CD4-positive, alpha-beta T cell treated with Interleukin-12 subunit alpha and Interleukin-12 subunit beta, for 1 hour (primary cell): ENCODE measurements around the gene ELOB.

Source experiments
- DNase-seq: peaks from one replicate; pipeline ENCODE4 v3.0.0-alpha.2; 2020

The ELOB gene

DNA sequence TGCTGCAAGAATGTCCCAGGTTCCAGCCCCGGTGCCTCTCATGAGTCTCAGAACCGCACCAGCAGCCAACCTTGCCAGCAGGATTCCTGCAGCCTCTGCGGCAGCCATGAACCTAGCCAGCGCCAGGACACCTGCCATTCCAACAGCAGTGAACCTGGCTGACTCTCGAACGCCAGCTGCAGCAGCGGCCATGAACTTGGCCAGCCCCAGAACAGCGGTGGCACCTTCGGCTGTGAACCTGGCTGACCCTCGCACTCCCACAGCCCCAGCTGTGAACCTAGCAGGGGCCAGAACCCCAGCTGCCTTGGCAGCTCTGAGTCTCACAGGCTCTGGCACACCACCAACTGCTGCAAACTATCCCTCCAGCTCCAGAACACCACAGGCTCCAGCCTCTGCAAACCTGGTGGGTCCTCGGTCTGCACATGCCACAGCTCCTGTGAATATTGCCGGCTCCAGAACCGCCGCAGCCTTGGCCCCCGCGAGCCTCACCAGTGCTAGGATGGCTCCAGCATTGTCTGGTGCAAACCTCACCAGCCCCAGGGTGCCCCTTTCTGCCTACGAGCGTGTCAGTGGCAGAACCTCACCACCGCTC is 9.8 kb downstream of the ELOB start:
- no peak for DNase-seq

GRCh38 chr16:2766430-2767139 is 10.5 kb downstream of the ELOB start:
- DNase-seq: no peak

GRCh38 chr16:2765462-2766404 is 11.3 kb downstream of the ELOB start:
- DNase-seq: no peak

DNA sequence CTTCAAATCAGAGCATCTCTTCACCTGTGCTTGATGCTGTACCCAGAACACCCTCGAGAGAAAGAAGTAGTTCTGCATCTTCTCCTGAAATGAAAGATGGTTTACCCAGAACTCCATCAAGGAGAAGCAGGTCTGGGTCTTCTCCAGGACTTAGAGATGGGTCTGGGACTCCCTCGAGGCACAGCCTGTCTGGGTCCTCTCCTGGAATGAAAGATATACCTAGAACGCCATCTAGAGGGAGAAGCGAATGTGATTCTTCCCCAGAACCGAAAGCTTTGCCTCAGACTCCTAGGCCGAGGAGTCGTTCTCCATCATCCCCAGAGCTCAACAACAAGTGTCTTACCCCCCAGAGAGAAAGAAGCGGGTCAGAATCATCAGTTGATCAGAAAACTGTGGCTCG is 12.4 kb downstream of the ELOB start:
- no peak for DNase-seq

GRCh38 chr16:2763173-2763572 is 13.9 kb downstream of the ELOB start:
- no peak for DNase-seq

DNA sequence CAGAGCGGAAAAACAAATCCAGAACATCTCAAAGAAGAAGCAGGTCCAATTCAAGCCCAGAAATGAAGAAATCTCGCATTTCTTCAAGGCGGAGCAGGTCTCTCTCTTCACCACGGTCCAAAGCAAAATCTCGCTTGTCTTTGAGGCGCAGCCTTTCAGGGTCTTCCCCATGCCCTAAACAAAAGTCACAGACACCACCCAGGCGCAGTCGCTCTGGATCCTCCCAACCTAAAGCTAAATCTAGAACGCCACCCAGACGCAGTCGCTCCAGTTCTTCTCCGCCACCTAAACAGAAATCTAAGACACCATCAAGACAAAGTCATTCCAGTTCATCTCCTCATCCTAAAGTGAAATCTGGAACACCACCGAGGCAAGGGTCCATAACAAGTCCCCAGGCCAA is 14.4 kb downstream of the ELOB start:
- no peak for DNase-seq

- no peak for DNase-seq
These were observed 15.0 kb downstream of the ELOB start for GRCh38 chr16:2761886-2762583.

DNA sequence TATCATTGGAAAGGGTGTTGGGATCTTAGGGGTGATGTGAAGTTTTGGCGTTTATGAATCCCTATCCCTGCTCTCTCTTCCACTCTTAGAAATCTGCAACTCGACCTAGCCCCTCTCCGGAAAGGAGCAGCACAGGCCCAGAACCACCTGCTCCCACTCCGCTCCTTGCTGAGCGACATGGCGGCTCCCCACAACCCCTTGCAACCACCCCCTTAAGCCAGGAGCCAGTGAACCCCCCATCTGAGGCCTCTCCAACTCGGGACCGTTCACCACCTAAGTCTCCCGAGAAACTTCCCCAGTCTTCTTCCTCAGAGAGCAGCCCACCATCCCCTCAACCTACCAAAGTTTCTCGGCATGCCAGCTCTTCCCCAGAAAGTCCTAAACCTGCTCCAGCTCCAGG is 15.6 kb downstream of the ELOB start:
- DNase-seq: no peak

DNA sequence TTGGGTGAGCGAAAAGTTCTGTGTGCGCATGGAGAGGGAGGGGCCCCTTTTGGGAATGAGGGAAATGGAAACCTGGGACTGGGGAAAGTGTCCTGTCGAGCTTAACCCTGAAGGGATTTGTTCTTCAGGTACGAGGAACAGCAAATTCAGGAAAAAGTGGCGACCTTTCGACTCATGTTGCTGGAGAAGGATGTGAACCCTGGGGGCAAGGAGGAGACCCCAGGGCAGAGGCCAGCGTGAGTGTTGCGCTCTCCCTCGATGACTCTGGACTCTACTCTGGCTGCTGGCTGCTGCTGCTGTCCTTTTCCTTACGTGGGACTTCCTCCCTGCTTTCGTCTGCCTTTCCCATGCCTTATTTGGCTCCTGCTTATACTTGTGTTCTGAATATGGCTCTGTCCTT is 19.7 kb downstream of the ELOB start:
- no peak for DNase-seq

- DNase-seq: no peak
These were observed 20.6 kb downstream of the ELOB start for GRCh38 chr16:2756288-2757015.

DNA sequence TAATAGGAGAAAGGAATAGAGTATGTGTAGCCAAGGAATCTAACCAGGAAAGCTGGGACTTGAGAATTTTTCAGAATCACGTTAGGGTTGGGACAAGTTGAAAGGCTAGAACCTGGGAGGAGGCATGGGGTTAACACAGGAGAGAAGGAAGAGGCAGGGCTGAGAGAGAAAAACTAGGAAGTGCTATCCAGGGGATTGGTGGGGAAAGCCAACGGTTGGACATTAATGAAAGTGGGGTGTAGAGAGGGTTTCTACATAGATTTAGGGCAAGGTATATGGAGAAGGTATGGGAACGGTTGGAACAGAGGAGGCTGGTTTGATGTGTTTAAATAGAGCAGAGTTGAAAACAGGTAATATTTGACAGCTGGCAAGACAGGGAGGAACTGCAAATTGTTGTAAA is 21.9 kb downstream of the ELOB start:
- DNase-seq: no peak

DNA sequence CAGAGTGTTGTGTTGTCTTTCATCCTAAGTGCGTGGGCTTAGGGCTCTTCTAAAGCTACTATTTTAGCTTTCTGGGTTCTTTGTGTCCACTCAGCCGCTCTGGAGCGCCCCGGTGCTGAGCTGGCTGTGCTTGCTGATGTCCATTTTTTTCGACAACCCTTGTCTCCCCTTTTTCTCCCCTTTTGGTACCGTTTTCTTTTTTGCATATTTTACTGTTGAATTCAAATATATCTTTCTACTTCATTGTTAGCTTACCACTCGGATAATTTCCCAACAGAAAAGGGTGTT is 23.4 kb downstream of the ELOB start:
- DNase-seq: no peak

GRCh38 chr16:2752850-2753732 is 24.0 kb downstream of the ELOB start:
- peak; percentile 74 for DNase-seq

DNA sequence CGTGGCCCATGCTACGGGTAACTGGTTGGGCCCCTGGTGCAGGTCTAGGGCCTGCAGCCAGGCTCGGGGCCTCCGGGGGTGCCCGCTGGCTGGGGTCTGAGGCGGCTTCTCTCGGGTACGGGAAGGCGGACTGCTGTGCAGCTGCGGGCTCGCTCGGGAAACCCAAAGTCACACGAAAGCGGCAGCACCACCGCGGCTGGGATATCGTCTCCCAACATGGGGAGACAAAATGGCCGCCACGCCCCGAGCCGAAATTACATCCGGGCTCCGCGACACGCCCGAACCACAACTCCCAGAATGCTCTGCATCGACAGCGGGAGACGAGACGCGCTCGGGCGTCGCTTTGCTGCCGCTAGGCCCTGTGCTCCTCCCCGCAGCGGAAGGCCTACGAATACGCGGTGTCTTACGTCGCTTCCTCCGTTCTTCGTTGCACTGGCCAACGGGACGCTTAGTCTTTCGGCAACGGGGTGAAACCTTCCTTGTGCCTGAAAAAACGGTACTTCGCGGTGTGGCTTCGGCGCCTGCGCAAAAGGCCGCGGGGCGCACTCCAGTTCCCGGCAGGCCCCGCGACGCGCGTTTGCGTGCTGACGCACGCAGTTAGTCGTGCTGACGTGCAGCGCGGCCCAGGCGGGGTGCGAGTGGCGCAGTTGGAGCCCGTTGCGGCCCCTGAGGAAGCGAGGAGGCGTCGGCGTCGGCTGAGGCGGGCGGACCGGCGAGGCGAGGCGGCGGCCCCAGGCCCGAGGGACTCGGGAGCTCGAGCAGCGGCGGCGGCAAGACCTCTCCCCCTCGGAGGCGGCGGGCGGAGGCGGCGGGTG is 24.8 kb downstream of the ELOB start, which contains the start of gene SRRM2:
SRRM2 (plus strand) TSS at position 604 of the 815 bp plus-strand sequence. CDS start 3,727 bp downstream, outside the sequence.
- peak; percentile 96 for DNase-seq

GRCh38 chr16:2751577-2752034 is 25.5 kb downstream of the ELOB start:
- no peak for DNase-seq

- no peak for DNase-seq
These were observed 27.1 kb downstream of the ELOB start for GRCh38 chr16:2749936-2750335.

- DNase-seq: no peak
These were observed 27.6 kb downstream of the ELOB start for GRCh38 chr16:2749476-2749875.

GRCh38 chr16:2748757-2749455 is 28.2 kb downstream of the ELOB start:
- no peak for DNase-seq

GRCh38 chr16:2745961-2746360 is 31.1 kb downstream of the ELOB start:
- DNase-seq: no peak
